HepG2 (cell line): Measurements from ENCODE around the gene TMEM217. TPM values are rescaled to one million over a fixed set of nuclear protein-coding genes. Genes with fewer than 3 reads are reported as not detected.

Source experiments
- FOXM1 ChIP-seq: sonication (generic); formaldehyde crosslinking; IDR thresholded peaks from 2 replicates; pipeline ENCODE4 v1.5.0; 2020; ENCODE audit warnings: missing genetic modification reagents
- GMEB1 ChIP-seq: sonication (generic); formaldehyde crosslinking; IDR thresholded peaks from 2 replicates; pipeline ENCODE4 v1.5.1; 2020; ENCODE audit warnings: missing genetic modification reagents, mild to moderate bottlenecking, borderline replicate concordance
- KLF13 ChIP-seq: sonication (generic); formaldehyde crosslinking; IDR thresholded peaks from 2 replicates; pipeline ENCODE4 v1.4.0; 2020; ENCODE audit warnings: mild to moderate bottlenecking, missing genetic modification reagents
- KLF6 ChIP-seq: IDR thresholded peaks from 2 replicates; pipeline ENCODE4 v1.8.0; 2016; ENCODE audit warnings: missing biosample characterization, missing genetic modification reagents
- PRDM4 ChIP-seq: sonication (generic); formaldehyde crosslinking; IDR thresholded peaks from 2 replicates; pipeline ENCODE4 v1.9.0; 2021; ENCODE audit warnings: missing genetic modification reagents, borderline replicate concordance
- SAFB2 ChIP-seq: sonication (generic); formaldehyde crosslinking; IDR thresholded peaks from 2 replicates; pipeline ENCODE4 v1.5.1; 2020; ENCODE audit warnings: missing genetic modification reagents, low read depth, mild to moderate bottlenecking, borderline replicate concordance
- TBL1XR1 ChIP-seq: fragments of 150-350 bp; IDR thresholded peaks from 2 replicates; pipeline ENCODE4 v1.6.1; 2014; ENCODE audit warnings: borderline replicate concordance, low read length; ENCODE audit not compliant: partially characterized antibody
- ZBTB10 ChIP-seq: sonication (generic); formaldehyde crosslinking; IDR thresholded peaks from 2 replicates; pipeline ENCODE4 v1.4.0; 2020; ENCODE audit warnings: missing genetic modification reagents, borderline replicate concordance
- ZFP36L1 ChIP-seq: sonication (generic); formaldehyde crosslinking; IDR thresholded peaks from 2 replicates; pipeline ENCODE4 v1.8.0; 2022; ENCODE audit warnings: mild to moderate bottlenecking, missing genetic modification reagents, moderate library complexity
- ZNF513 ChIP-seq: sonication (generic); formaldehyde crosslinking; conservative IDR thresholded peaks from 2 replicates; pipeline ENCODE4 v1.5.0; 2020; ENCODE audit warnings: missing genetic modification reagents
- ZNF543 ChIP-seq: sonication (generic); formaldehyde crosslinking; IDR thresholded peaks from 2 replicates; pipeline ENCODE4 v1.4.0; 2020; ENCODE audit warnings: mild to moderate bottlenecking, missing genetic modification reagents
- polyA plus RNA-seq, 8 experiments: library from polyadenylated mRNA; depleted of rRNA in 3 of 8; stranded (reverse) in 7 of 8; unstranded in 1 of 8; fragments of >200 nt; fragmentation: Illumina TruSeq in 4 of 8; extraction: Trizol in 4 of 8; gene quantifications; 2 replicates each; pipeline versions ENCODE4 v1.2.1 to v1.2.3, GENCODE V29; 2011 to 2016; ENCODE audit warnings: low read depth in 4 of 8, missing spikeins in 1 of 8, mixed read lengths in 1 of 8; ENCODE audit not compliant: insufficient read depth in 1 of 8
- total RNA-seq, 5 experiments: library from RNA; depleted of rRNA; stranded (reverse); fragments of >200 nt; fragmentation: Illumina TruSeq; extraction: Trizol; gene quantifications; 2 replicates each; pipeline ENCODE4 v1.2.3, GENCODE V29; 2016; ENCODE audit warnings: low read depth in 1 of 5
- TF ChIP-seq, protein P1 (sequence below): sonication (generic); formaldehyde crosslinking; IDR thresholded peaks from 2 replicates; pipeline ENCODE4 v1.4.0; 2020; ENCODE audit warnings: missing genetic modification reagents
- TF ChIP-seq, protein P2 (sequence below): IDR thresholded peaks from 2 replicates; pipeline ENCODE4 v1.6.1; 2016
- TF ChIP-seq, protein P3 (sequence below): sonication (generic); formaldehyde crosslinking; IDR thresholded peaks from 2 replicates; pipeline ENCODE4 v1.4.0; 2020; ENCODE audit warnings: low read depth, mild to moderate bottlenecking, missing genetic modification reagents

TMEM217 gene
- total and polyA plus RNA-seq, 2 of the 13 experiments (the other 11 are each of a cell fraction or from before 2014, with no cell fraction given) = 2.3 to 3.4 TPM

DNA sequence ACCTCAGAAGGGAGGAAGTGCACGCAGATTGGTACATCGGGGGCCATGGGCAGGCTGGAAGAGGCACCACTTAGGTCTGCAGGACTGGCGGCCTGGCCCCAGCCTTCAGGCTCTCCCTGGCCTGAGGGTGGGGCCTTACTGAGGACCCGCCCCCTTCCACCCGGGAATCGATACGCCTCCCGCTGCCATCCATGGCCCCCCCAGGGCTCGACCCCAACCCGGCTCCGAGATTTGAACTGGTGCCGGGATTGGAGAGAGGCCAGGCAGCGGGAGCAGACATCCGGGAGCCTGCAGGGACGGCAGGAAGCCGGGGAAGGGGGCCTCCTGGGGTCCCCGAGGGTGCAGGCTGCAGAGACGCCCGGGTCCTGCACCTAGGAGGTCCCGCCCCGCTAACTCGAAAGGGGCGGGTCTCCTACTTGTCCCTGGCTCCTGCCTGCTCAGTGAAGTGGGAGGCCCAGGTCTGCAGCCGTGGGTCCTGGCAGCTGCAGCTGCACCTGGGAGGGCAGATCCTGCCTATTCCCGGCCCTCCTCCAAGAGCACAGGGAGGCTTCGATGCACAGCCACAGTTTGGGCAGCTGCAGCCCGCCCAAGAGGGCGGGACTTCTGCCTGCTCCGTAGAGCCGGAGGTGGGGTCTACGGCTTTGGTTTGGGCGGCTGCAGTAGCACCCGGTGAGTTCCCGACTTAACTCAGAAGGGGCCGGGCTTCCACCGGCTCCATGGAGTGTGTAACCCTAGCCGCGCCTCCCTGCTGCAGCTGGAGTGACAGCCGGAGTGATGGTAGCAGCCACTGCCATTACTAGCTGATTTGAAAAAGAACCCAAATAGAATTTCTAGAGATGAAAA, 35.6 kb downstream of the TMEM217 start (continued):
- TF ChIP-seq ZNF513 (no peak), KLF13 (CRISPR knock-in tag) (0 out of 2 replicates have a peak, but pooled peaks have one; percentile 57), FOXM1 (CRISPR knock-in tag) (no peak), PRDM4 (CRISPR knock-in tag) (peak; percentile 34; the same call in 1 of the 2 replicates), KLF6 (CRISPR knock-in tag) (peak; percentile 35; the same call in 1 of the 2 replicates), ZNF543 (CRISPR knock-in tag) (peak; percentile 95), ZBTB10 (no peak), SAFB2 (CRISPR knock-in tag) (no peak), GMEB1 (CRISPR knock-in tag) (0 out of 2 replicates have a peak, but pooled peaks have one; percentile 16), ZFP36L1 (no peak), TBL1XR1 (peak; percentile 18)
- TF ChIP-seq, protein P1, sequence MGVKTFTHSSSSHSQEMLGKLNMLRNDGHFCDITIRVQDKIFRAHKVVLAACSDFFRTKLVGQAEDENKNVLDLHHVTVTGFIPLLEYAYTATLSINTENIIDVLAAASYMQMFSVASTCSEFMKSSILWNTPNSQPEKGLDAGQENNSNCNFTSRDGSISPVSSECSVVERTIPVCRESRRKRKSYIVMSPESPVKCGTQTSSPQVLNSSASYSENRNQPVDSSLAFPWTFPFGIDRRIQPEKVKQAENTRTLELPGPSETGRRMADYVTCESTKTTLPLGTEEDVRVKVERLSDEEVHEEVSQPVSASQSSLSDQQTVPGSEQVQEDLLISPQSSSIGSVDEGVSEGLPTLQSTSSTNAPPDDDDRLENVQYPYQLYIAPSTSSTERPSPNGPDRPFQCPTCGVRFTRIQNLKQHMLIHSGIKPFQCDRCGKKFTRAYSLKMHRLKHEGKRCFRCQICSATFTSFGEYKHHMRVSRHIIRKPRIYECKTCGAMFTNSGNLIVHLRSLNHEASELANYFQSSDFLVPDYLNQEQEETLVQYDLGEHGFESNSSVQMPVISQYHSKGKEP (CRISPR knock-in tag) = no peak
- TF ChIP-seq, protein P2, sequence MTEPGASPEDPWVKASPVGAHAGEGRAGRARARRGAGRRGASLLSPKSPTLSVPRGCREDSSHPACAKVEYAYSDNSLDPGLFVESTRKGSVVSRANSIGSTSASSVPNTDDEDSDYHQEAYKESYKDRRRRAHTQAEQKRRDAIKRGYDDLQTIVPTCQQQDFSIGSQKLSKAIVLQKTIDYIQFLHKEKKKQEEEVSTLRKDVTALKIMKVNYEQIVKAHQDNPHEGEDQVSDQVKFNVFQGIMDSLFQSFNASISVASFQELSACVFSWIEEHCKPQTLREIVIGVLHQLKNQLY = peak; percentile 22; the same call in 1 of the 2 replicates
- TF ChIP-seq, protein P3, sequence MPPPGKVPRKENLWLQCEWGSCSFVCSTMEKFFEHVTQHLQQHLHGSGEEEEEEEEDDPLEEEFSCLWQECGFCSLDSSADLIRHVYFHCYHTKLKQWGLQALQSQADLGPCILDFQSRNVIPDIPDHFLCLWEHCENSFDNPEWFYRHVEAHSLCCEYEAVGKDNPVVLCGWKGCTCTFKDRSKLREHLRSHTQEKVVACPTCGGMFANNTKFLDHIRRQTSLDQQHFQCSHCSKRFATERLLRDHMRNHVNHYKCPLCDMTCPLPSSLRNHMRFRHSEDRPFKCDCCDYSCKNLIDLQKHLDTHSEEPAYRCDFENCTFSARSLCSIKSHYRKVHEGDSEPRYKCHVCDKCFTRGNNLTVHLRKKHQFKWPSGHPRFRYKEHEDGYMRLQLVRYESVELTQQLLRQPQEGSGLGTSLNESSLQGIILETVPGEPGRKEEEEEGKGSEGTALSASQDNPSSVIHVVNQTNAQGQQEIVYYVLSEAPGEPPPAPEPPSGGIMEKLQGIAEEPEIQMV (CRISPR knock-in tag) = 0 out of 2 replicates have a peak, but pooled peaks have one; percentile 80
